Astrocyte of the hippocampus (primary cell): ENCODE results near the gene SLC25A24.
A peak's percentile ranks its signal among the peaks of the same experiment; 100 is the strongest.
"Not testable (repeated sequence)": the region's sequence is repeated elsewhere in the genome, so short reads cannot be mapped to it uniquely, and the experiment has no call there.

Experiments used
- DNase-seq: peaks from one replicate; pipeline ENCODE4 v3.0.0; 2011; ENCODE audit warnings: low read depth, low spot score

Gene SLC25A24

GRCh38 chr1:108140177-108140576 lies 60.0 kb downstream of the SLC25A24 start:
- no peak for DNase-seq

- not testable (repeated sequence) for DNase-seq
These were observed 60.6 kb downstream of the SLC25A24 start for GRCh38 chr1:108139555-108139954.

GRCh38 chr1:108133148-108133547 lies 67.0 kb downstream of the SLC25A24 start:
- not testable (repeated sequence) for DNase-seq

- DNase-seq, result not testable (repeated sequence)
These were observed 67.8 kb downstream of the SLC25A24 start for GRCh38 chr1:108132367-108132766.

- DNase-seq, result not testable (repeated sequence)
These were observed 68.9 kb downstream of the SLC25A24 start for GRCh38 chr1:108131281-108131680.

- no peak for DNase-seq
These were observed 69.3 kb downstream of the SLC25A24 start for GRCh38 chr1:108130794-108131193.

GRCh38 chr1:108129999-108130398 lies 70.1 kb downstream of the SLC25A24 start:
- DNase-seq, result peak; percentile 30

GRCh38 chr1:108125312-108126138 lies 74.6 kb downstream of the SLC25A24 start:
- peak; percentile 88 for DNase-seq

- no peak for DNase-seq
These were observed 75.4 kb downstream of the SLC25A24 start for GRCh38 chr1:108124622-108125311.

GRCh38 chr1:108124023-108124422 lies 76.1 kb downstream of the SLC25A24 start:
- DNase-seq, result no peak

- DNase-seq, result peak; percentile 43
These were observed 78.6 kb downstream of the SLC25A24 start for GRCh38 chr1:108121358-108122143.

- DNase-seq, result no peak
These were observed 80.0 kb downstream of the SLC25A24 start for GRCh38 chr1:108120163-108120562.

GRCh38 chr1:108119500-108119899 lies 80.6 kb downstream of the SLC25A24 start:
- no peak for DNase-seq

- peak; percentile 79 for DNase-seq
These were observed 81.9 kb downstream of the SLC25A24 start for GRCh38 chr1:108117945-108118902.

- no peak for DNase-seq
These were observed 82.9 kb downstream of the SLC25A24 start for GRCh38 chr1:108117237-108117636.

- no peak for DNase-seq
These were observed 86.0 kb downstream of the SLC25A24 start for GRCh38 chr1:108114033-108114599.

GRCh38 chr1:108113496-108113895 lies 86.6 kb downstream of the SLC25A24 start:
- DNase-seq, result no peak

- DNase-seq, result no peak
These were observed 90.7 kb downstream of the SLC25A24 start for GRCh38 chr1:108109295-108109973.

GRCh38 chr1:108108119-108108518 lies 92.0 kb downstream of the SLC25A24 start:
- no peak for DNase-seq

GRCh38 chr1:108107658-108108057 lies 92.5 kb downstream of the SLC25A24 start:
- DNase-seq, result no peak
